ENCODE measurements around the gene ADIRF. TPM values are rescaled to one million over a fixed set of nuclear protein-coding genes. Genes with fewer than 3 reads are reported as not detected.

ADIRF gene
- total and polyA plus RNA-seq, 9 of the 15 experiments (the other 6 are each of a cell fraction or from before 2014, with no cell fraction given): 0.08 TPM; not detected in 8

DNA sequence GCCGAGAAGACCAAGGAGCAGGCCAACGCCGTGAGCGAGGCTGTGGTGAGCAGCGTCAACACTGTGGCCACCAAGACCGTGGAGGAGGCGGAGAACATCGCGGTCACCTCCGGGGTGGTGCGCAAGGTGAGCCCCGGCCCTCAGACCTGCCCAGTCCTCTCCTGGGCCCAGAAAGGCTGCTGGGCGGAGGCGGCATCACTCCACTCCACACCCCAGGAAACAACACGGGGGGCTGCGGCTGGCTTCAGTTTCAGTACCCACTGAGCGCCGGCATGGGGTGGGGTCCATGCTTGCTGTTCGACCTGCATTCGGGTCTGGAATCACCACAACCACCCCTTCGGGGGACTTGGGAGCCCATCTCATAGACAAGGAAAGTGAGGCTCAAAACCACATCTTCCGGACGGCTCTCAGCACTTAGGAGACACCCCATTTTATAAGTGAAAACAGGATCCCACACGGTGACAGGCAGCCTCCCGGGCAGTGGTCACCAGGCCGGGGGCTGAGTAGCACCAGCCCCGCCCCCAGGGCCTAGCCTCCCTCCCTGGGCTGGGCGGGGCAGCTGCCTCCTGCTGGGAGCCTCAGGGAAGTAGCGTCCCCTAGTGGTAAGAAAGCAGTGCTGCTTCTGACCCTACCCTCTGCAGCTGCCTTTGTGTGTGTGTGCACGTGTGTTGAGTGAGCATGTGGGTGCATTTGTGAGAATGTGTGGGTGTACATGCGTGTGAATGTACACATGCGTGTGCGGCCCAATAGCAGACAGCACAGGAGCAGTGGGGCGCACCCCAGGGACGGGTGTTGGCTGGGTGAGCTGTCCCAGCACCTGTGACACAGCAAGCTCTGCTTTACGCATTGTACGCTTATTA is 8.0 kb upstream of the ADIRF start (continued):
- TF ChIP-seq, protein P1, sequence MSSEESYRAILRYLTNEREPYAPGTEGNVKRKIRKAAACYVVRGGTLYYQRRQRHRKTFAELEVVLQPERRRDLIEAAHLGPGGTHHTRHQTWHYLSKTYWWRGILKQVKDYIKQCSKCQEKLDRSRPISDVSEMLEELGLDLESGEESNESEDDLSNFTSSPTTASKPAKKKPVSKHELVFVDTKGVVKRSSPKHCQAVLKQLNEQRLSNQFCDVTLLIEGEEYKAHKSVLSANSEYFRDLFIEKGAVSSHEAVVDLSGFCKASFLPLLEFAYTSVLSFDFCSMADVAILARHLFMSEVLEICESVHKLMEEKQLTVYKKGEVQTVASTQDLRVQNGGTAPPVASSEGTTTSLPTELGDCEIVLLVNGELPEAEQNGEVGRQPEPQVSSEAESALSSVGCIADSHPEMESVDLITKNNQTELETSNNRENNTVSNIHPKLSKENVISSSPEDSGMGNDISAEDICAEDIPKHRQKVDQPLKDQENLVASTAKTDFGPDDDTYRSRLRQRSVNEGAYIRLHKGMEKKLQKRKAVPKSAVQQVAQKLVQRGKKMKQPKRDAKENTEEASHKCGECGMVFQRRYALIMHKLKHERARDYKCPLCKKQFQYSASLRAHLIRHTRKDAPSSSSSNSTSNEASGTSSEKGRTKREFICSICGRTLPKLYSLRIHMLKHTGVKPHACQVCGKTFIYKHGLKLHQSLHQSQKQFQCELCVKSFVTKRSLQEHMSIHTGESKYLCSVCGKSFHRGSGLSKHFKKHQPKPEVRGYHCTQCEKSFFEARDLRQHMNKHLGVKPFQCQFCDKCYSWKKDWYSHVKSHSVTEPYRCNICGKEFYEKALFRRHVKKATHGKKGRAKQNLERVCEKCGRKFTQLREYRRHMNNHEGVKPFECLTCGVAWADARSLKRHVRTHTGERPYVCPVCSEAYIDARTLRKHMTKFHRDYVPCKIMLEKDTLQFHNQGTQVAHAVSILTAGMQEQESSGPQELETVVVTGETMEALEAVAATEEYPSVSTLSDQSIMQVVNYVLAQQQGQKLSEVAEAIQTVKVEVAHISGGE (CRISPR knock-in tag; IDR thresholded peaks at IDR 0.05): no peak
- TF ChIP-seq TAF9B (IDR thresholded peaks at IDR 0.05; ENCODE audit: partially characterized antibody) (no peak), HDAC1 (IDR thresholded peaks at IDR 0.05) (peak in 1 of 2 experiments; percentile 62; a peak in 1 of 4 replicates), NR2C2 (CRISPR knock-in tag; IDR thresholded peaks at IDR 0.05) (no peak; the same call in 1 of the 2 replicates), NR2C2 (tag; IDR thresholded peaks at IDR 0.05) (no peak), ZNF639 (CRISPR knock-in tag; conservative IDR thresholded peaks at IDR 0.05 in 1 of 2, IDR thresholded peaks at IDR 0.05 in 1 of 2) (no peak), CREBBP (IDR thresholded peaks at IDR 0.05; ENCODE audit: low read depth, low read length) (no peak), ZNF77 (CRISPR knock-in tag; IDR thresholded peaks at IDR 0.05) (no peak), GABPB1 (CRISPR knock-in tag; IDR thresholded peaks at IDR 0.05) (peak; percentile 43; the same call in 1 of the 2 replicates), TCF3 (CRISPR knock-in tag; IDR thresholded peaks at IDR 0.05) (no peak), ESRRA (IDR thresholded peaks at IDR 0.05; ENCODE audit: borderline replicate concordance, low read depth) (peak; percentile 28; the same call in 1 of the 2 replicates), BHLHE40 (IDR thresholded peaks at IDR 0.05; ENCODE audit: low read length) (peak; percentile 81)
- TF ChIP-seq, protein P2, sequence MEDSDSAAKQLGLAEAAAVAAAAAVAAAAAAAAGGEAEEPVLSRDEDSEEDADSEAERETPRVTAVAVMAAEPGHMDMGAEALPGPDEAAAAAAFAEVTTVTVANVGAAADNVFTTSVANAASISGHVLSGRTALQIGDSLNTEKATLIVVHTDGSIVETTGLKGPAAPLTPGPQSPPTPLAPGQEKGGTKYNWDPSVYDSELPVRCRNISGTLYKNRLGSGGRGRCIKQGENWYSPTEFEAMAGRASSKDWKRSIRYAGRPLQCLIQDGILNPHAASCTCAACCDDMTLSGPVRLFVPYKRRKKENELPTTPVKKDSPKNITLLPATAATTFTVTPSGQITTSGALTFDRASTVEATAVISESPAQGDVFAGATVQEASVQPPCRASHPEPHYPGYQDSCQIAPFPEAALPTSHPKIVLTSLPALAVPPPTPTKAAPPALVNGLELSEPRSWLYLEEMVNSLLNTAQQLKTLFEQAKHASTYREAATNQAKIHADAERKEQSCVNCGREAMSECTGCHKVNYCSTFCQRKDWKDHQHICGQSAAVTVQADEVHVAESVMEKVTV (CRISPR knock-in tag; IDR thresholded peaks at IDR 0.05): peak; percentile 80
- TF ChIP-seq, protein P3, sequence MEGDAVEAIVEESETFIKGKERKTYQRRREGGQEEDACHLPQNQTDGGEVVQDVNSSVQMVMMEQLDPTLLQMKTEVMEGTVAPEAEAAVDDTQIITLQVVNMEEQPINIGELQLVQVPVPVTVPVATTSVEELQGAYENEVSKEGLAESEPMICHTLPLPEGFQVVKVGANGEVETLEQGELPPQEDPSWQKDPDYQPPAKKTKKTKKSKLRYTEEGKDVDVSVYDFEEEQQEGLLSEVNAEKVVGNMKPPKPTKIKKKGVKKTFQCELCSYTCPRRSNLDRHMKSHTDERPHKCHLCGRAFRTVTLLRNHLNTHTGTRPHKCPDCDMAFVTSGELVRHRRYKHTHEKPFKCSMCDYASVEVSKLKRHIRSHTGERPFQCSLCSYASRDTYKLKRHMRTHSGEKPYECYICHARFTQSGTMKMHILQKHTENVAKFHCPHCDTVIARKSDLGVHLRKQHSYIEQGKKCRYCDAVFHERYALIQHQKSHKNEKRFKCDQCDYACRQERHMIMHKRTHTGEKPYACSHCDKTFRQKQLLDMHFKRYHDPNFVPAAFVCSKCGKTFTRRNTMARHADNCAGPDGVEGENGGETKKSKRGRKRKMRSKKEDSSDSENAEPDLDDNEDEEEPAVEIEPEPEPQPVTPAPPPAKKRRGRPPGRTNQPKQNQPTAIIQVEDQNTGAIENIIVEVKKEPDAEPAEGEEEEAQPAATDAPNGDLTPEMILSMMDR (IDR thresholded peaks at IDR 0.05 in 2 of 3, conservative IDR thresholded peaks at IDR 0.05 in 1 of 3; ENCODE audit: insufficient read depth in 2 of 3, low read depth in 1 of 3, low read length in 3 of 3): peak; percentile 97 to 98 (median 97)
- TF ChIP-seq, protein P4, sequence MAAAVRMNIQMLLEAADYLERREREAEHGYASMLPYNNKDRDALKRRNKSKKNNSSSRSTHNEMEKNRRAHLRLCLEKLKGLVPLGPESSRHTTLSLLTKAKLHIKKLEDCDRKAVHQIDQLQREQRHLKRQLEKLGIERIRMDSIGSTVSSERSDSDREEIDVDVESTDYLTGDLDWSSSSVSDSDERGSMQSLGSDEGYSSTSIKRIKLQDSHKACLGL (CRISPR knock-in tag; IDR thresholded peaks at IDR 0.05; ENCODE audit: borderline replicate concordance, poor library complexity, severe bottlenecking): no peak

Data from K562 (cell line).